A549 (cell line): ENCODE data around the gene VPS26B. TPM values are rescaled to one million over a fixed set of nuclear protein-coding genes. Genes with fewer than 3 reads are reported as not detected.

Experiments used
- ATAC-seq, 2 experiments: fragments of 200-7000 bp in 1 of 2; fragments of >200 bp in 1 of 2; cut with Nextera tagmentation in 1 of 2; cut with Tn5 transposase in 1 of 2; 3 replicates each; pipeline versions ENCODE4 v1.8.0 to v1.9.1; 2018 to 2020; ENCODE audit warnings: mild to moderate bottlenecking in 1 of 2, moderate library complexity in 1 of 2
- CTCF ChIA-PET: fragments of 300-600 bp; sonication (Branson Sonifier 250); formaldehyde crosslinking; extraction: SDS; loops from one replicate; lab custom pipeline; 2021; ENCODE audit warnings: antibody characterized with exemption, inconsistent platforms; lab: Yijun Ruan, JAX
- POLR2A ChIA-PET: fragments of 350-600 bp; formaldehyde crosslinking; extraction: SDS; loops from one replicate; lab custom pipeline; 2021; ENCODE audit warnings: antibody characterized with exemption, inconsistent platforms; lab: Yijun Ruan, JAX
- DNase-seq, 2 experiments: peaks; one replicate each; pipeline versions ENCODE4 v3.0.0 to v3.0.0-alpha.2; 2011 to 2016; ENCODE audit warnings: low read depth in 1 of 2, low spot score in 1 of 2
- FAIRE-seq: peaks from 2 replicates; lab custom pipeline; 2011; peaks lifted over from hg19 to GRCh38; lab: Jason Lieb, UNC
- H3K27ac ChIP-seq, 2 experiments: fragments of >200 bp; sonication (Bioruptor Twin); formaldehyde crosslinking; 3 replicates each; pipeline ENCODE4 v1.5.1; 2016 to 2017
- H3K4me1 ChIP-seq: fragments of >200 bp; sonication (Bioruptor Twin); formaldehyde crosslinking; 3 replicates; pipeline ENCODE4 v1.6.1; 2016
- H3K4me2 ChIP-seq: fragments of >200 bp; sonication (Bioruptor Twin); formaldehyde crosslinking; 3 replicates; pipeline ENCODE4 v1.6.1; 2016
- H3K4me3 ChIP-seq: fragments of >200 bp; sonication (Bioruptor Twin); formaldehyde crosslinking; 3 replicates; pipeline ENCODE4 v1.5.1; 2016
- H3K9me3 ChIP-seq: fragments of >200 bp; sonication (Bioruptor Twin); formaldehyde crosslinking; 3 replicates; pipeline ENCODE4 v1.6.1; 2016
- ATOH8 ChIP-seq: fragments of 250-450 bp; sonication (Bioruptor Pico); IDR thresholded peaks from 2 replicates; pipeline ENCODE4 v1.5.0; 2020; ENCODE audit warnings: low read depth, mild to moderate bottlenecking, moderate library complexity
- BCL3 ChIP-seq: fragments of >200 bp; sonication (Bioruptor Twin); formaldehyde crosslinking; IDR thresholded peaks from 3 replicates; pipeline ENCODE4 v1.6.1; 2016
- CBX2 ChIP-seq: fragments of 200-600 bp; sonication (generic); IDR thresholded peaks from 2 replicates; pipeline ENCODE4 v1.6.1; 2016; ENCODE audit warnings: low read depth, mild to moderate bottlenecking, borderline replicate concordance
- CBX8 ChIP-seq: fragments of 200-600 bp; sonication (generic); IDR thresholded peaks from 2 replicates; pipeline ENCODE4 v1.6.1; 2016
- CTCF ChIP-seq: fragments of >200 bp; sonication (Bioruptor Twin); formaldehyde crosslinking; IDR thresholded peaks from 3 replicates; pipeline ENCODE4 v1.5.1; 2016
- EHF ChIP-seq: fragments of 250-450 bp; sonication (Bioruptor Pico); IDR thresholded peaks from 2 replicates; pipeline ENCODE4 v1.5.0; 2020; ENCODE audit warnings: mild to moderate bottlenecking
- HOXB5 ChIP-seq: fragments of 250-450 bp; sonication (Bioruptor Pico); IDR thresholded peaks from 2 replicates; pipeline ENCODE4 v1.5.0; 2020; ENCODE audit warnings: mild to moderate bottlenecking, moderate library complexity
- KDM1A ChIP-seq: fragments of 200-600 bp; sonication (generic); IDR thresholded peaks from 2 replicates; pipeline ENCODE4 v1.6.1; 2016; ENCODE audit warnings: low read depth, mild to moderate bottlenecking
- MAFK ChIP-seq: fragments of 450-650 bp; IDR thresholded peaks from 2 replicates; pipeline ENCODE4 v1.6.1; 2014; ENCODE audit not compliant: partially characterized antibody
- MAX ChIP-seq: IDR thresholded peaks from 2 replicates; pipeline ENCODE4 v1.6.1; 2012
- MAZ ChIP-seq: fragments of 150-350 bp; IDR thresholded peaks from 2 replicates; pipeline ENCODE4 v1.6.1; 2014; ENCODE audit warnings: antibody characterized with exemption, low read depth, low read length, borderline replicate concordance
- PHF8 ChIP-seq: fragments of 200-600 bp; sonication (generic); IDR thresholded peaks from 2 replicates; pipeline ENCODE4 v1.6.1; 2016; ENCODE audit warnings: low read depth, mild to moderate bottlenecking, antibody characterized with exemption, moderate library complexity, borderline replicate concordance
- POLR2A ChIP-seq: IDR thresholded peaks from 2 replicates; pipeline ENCODE4 v1.6.1; 2012; ENCODE audit warnings: mild to moderate bottlenecking, low read length
- REST ChIP-seq: fragments of 200-600 bp; sonication (generic); IDR thresholded peaks from 2 replicates; pipeline ENCODE4 v1.6.1; 2016; ENCODE audit warnings: antibody characterized with exemption, mild to moderate bottlenecking, moderate library complexity
- RNF2 ChIP-seq: fragments of 200-600 bp; sonication (generic); IDR thresholded peaks from 2 replicates; pipeline ENCODE4 v1.6.1; 2016; ENCODE audit warnings: low read depth, mild to moderate bottlenecking, antibody characterized with exemption, moderate library complexity, borderline replicate concordance
- ZC3H11A ChIP-seq: fragments of 450-650 bp; IDR thresholded peaks from 2 replicates; pipeline ENCODE4 v1.6.1; 2014; ENCODE audit warnings: antibody characterized with exemption, mild to moderate bottlenecking
- ZFP36 ChIP-seq: fragments of 450-650 bp; IDR thresholded peaks from 2 replicates; pipeline ENCODE4 v1.6.1; 2014; ENCODE audit warnings: borderline replicate concordance; ENCODE audit not compliant: partially characterized antibody
- WGBS: methylation state at CpG from one replicate; pipeline ENCODE4 v1.1.6; 2017; ENCODE audit errors: missing lambda C conversion rate; 5-methylcytosine and 5-hydroxymethylcytosine counted together
- polyA plus RNA-seq, 4 experiments: library from polyadenylated mRNA; depleted of rRNA in 3 of 4; stranded (reverse); fragments of >200 nt; fragmentation: RNase III in 1 of 4; extraction: RNeasy Plus Mini Kit Qiagen cat#74134 plus additional on column Dnase treatment in 1 of 4; gene quantifications; 2 replicates in 3 of 4; 3 replicates in 1 of 4; pipeline ENCODE4 v1.2.3, GENCODE V29; 2011 to 2017

Gene VPS26B
- polyA plus RNA-seq, 2 of the 4 experiments (the other 2 are of a cell fraction): 19.2 to 25.7 TPM

GRCh38 chr11:134275188-134275533, 50.7 kb downstream of the VPS26B start (continued):
- no peak for TF ChIP-seq REST
- TF ChIP-seq POLR2A: no peak
- no peak for TF ChIP-seq ATOH8 (CRISPR knock-in tag)
- TF ChIP-seq MAX: no peak
- no peak for TF ChIP-seq MAZ
- no peak for TF ChIP-seq PHF8
- TF ChIP-seq EHF (CRISPR knock-in tag): no peak
- no peak for TF ChIP-seq BCL3
- no peak for TF ChIP-seq ZC3H11A
- TF ChIP-seq HOXB5 (CRISPR knock-in tag): no peak
- TF ChIP-seq KDM1A: no peak

GRCh38 chr11:134275534-134276395, 51.3 kb downstream of the VPS26B start, which contains the start of gene GLB1L3:
Gene GLB1L3 (plus strand): TSS chr11:134276379. CDS start chr11:134276741, 362 bp downstream.
- Histone ChIP-seq H3K9me3 (no peaks in the 10 kb centered on the region), H3K27ac (no peak within 1 kb of the TSS), H3K4me2 (peak within 1 kb of the TSS; percentile 87), H3K4me1 (peaks cover 3% of the 10 kb centered on the region; the same call in 1 of the 3 replicates), H3K4me3 (peak within 1 kb of the TSS; percentile 45)
- no peak for TF ChIP-seq CBX2
- TF ChIP-seq MAFK: no peak
- peak; percentile 79; the same call in 1 of the 2 replicates for TF ChIP-seq CBX8
- peak; percentile 17 for TF ChIP-seq ZFP36
- peak; percentile 10; the same call in 1 of the 2 replicates for TF ChIP-seq RNF2
- 0 out of 3 replicates have a peak, but pooled peaks have one; percentile 9 for TF ChIP-seq CTCF
- no peak for TF ChIP-seq KDM1A
- ChIA-PET CTCF (interaction anchor here (1.0 to 1.4 kb wide), 2 partner anchors 10 to 14 kb away, joined by 5 read pairs; no protein-coding TSS in a partner anchor), POLR2A (no interaction called here)
- FAIRE-seq (no peak), DNase-seq (peak; percentile 21 to 23), ATAC-seq (peak; percentile 83 to 84)
- WGBS: 12% methylated on average over 34 of the region's 68 CpGs
